ENCODE data around the gene FBXW4.

DNA sequence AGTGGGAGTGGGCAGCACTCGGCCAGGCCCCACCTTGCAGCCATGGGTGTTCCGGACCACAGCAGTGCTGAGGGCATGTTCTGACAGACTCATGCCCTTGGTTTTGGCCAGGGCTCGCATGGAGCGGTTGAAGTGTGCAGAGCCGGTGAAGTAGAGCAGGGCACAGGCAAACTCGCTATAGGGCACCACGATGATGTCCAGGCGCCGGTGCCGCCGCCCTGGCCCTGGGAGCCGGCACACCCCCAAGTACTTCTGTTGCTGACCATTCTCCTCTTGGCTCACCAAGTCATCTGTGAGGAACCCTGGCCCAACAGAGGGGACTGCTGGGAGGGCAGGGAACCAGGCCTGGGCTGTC lies 115.5 kb downstream of the FBXW4 start:
- TF ChIP-seq, protein P1, sequence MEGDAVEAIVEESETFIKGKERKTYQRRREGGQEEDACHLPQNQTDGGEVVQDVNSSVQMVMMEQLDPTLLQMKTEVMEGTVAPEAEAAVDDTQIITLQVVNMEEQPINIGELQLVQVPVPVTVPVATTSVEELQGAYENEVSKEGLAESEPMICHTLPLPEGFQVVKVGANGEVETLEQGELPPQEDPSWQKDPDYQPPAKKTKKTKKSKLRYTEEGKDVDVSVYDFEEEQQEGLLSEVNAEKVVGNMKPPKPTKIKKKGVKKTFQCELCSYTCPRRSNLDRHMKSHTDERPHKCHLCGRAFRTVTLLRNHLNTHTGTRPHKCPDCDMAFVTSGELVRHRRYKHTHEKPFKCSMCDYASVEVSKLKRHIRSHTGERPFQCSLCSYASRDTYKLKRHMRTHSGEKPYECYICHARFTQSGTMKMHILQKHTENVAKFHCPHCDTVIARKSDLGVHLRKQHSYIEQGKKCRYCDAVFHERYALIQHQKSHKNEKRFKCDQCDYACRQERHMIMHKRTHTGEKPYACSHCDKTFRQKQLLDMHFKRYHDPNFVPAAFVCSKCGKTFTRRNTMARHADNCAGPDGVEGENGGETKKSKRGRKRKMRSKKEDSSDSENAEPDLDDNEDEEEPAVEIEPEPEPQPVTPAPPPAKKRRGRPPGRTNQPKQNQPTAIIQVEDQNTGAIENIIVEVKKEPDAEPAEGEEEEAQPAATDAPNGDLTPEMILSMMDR (IDR thresholded peaks at IDR 0.05) = no peak
- TF ChIP-seq POLR2A (IDR thresholded peaks at IDR 0.05) (no peak), EP300 (IDR thresholded peaks at IDR 0.05) (no peak)
